ENCODE results near the gene MAP2K7. TPM values are rescaled to one million over a fixed set of nuclear protein-coding genes. Genes with fewer than 3 reads are reported as not detected.
"Not testable (repeated sequence)": the region's sequence is repeated elsewhere in the genome, so short reads cannot be mapped to it uniquely, and the experiment has no call there.

Gene MAP2K7
- total RNA-seq, 4 donors from 2014 or later = 11.9 to 125 (median 20.9) TPM

DNA sequence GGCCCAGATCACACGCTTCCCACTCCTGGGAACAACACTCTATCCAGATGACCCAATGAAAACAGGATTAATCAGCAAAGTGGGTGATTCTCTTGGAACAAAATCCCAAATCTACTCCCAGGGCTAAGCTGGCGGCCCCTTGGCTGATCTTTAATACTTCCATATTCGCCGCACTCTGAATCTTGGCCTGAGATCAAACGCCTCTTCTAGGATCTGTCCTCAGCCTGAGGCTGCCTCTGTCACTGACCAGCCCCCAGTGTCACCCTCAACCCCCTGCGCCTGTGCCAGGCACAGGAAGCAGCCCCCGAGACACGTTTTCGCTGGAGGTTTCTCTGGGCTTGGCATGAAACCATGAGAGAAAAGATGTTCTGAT lies 24.6 kb downstream of the MAP2K7 start:
- intact Hi-C loops (cut with DNase I; ENCODE audit: low total_unique reads) (no loop called here), in situ Hi-C loops (cut with MboI; ENCODE audit: low pct_ligation_motif_present in 1 of 4, low pct_unique_long_range_greater_than_20kb in 1 of 4, low sequenced_read_pairs in 3 of 4) (no loop called here)
- Histone ChIP-seq H3K4me1 (peaks cover 32 to 48% (median 40%) of the 10 kb centered on the region in 4 donors), H3K9me3 (no peaks in the 10 kb centered on the region), H3K27me3 (no peaks in the 10 kb centered on the region), H3K4me3 (no peak overlapping the region), H3K27ac (peak overlapping the region; percentile 60 to 91 (median 83)), H3K36me3 (peaks cover 0 to 21% (median 8%) of the 10 kb centered on the region in 4 donors)
- WGBS, 2 donors (ENCODE audit: low coverage in 1 of 2) = 71% methylated on average over 9 of the region's 9 CpGs; no CpG with 5 or more reads in 1 of the 2 donors
- TF ChIP-seq POLR2AphosphoS5 (IDR thresholded peaks at IDR 0.05) = no peak
- TF ChIP-seq POLR2A (IDR thresholded peaks at IDR 0.05) = no peak
- TF ChIP-seq, protein P1, sequence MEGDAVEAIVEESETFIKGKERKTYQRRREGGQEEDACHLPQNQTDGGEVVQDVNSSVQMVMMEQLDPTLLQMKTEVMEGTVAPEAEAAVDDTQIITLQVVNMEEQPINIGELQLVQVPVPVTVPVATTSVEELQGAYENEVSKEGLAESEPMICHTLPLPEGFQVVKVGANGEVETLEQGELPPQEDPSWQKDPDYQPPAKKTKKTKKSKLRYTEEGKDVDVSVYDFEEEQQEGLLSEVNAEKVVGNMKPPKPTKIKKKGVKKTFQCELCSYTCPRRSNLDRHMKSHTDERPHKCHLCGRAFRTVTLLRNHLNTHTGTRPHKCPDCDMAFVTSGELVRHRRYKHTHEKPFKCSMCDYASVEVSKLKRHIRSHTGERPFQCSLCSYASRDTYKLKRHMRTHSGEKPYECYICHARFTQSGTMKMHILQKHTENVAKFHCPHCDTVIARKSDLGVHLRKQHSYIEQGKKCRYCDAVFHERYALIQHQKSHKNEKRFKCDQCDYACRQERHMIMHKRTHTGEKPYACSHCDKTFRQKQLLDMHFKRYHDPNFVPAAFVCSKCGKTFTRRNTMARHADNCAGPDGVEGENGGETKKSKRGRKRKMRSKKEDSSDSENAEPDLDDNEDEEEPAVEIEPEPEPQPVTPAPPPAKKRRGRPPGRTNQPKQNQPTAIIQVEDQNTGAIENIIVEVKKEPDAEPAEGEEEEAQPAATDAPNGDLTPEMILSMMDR (IDR thresholded peaks at IDR 0.05) = no peak
- no peak for TF ChIP-seq EP300 (IDR thresholded peaks at IDR 0.05; ENCODE audit: low read depth)
- no peak for DNase-seq

- in situ Hi-C loops (cut with MboI; ENCODE audit: low pct_ligation_motif_present in 1 of 4, low pct_unique_long_range_greater_than_20kb in 1 of 4, low sequenced_read_pairs in 3 of 4) = no loop called here
- Histone ChIP-seq H3K36me3 (peaks cover 0 to 27% (median 11%) of the 10 kb centered on the region in 4 donors), H3K9me3 (no peaks in the 10 kb centered on the region), H3K27ac (peak overlapping the region; percentile 79 to 91 (median 83)), H3K4me3 (no peak overlapping the region), H3K27me3 (no peaks in the 10 kb centered on the region), H3K4me1 (peaks cover 32 to 48% (median 40%) of the 10 kb centered on the region in 4 donors)
- intact Hi-C loops (cut with DNase I; ENCODE audit: low total_unique reads) = no loop called here
- TF ChIP-seq, protein P1 (IDR thresholded peaks at IDR 0.05) = peak in 3 of 5 experiments; percentile 18 to 31 (median 30)
- TF ChIP-seq POLR2A (IDR thresholded peaks at IDR 0.05) (no peak), EP300 (IDR thresholded peaks at IDR 0.05; ENCODE audit: low read depth) (no peak), POLR2AphosphoS5 (IDR thresholded peaks at IDR 0.05) (peak in 1 of 3 donors; percentile 19)
- 57 to 77% methylated on average over 5 to 21 of the region's 24 CpGs for WGBS, 2 donors (ENCODE audit: low coverage in 1 of 2)
- DNase-seq = no peak
These were observed 25.3 kb downstream of the MAP2K7 start for GRCh38 chr19:7928741-7929701.

DNA sequence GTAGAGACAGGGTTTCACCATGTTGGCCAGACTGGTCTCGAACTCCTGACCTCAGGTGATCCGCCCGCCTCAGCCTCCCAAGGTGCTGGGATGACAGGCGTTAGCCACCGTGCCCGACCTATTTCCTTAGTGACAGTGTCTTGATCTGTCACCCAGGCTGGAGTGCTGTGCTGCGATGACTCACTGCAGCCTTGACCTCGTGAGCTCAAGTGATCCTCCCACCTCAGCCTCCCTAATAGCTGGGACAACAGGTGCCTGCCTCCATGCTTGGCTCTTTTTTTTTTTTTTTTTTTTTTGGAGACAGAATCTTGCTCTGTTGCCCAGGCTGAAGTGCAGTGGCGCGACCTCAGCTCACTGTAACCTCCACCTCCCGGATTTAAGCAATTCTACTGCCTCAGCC lies 26.4 kb downstream of the MAP2K7 start:
- Histone ChIP-seq H3K36me3 (peaks cover 0 to 32% (median 16%) of the 10 kb centered on the region in 4 donors), H3K27ac (peak overlapping the region; percentile 79 to 91 (median 83)), H3K4me1 (peaks cover 28 to 44% (median 35%) of the 10 kb centered on the region in 4 donors)
- DNase-seq; H3K4me3 ChIP-seq; H3K9me3 ChIP-seq; H3K27me3 ChIP-seq; in situ Hi-C loops (cut with MboI; ENCODE audit: low pct_ligation_motif_present in 1 of 4, low pct_unique_long_range_greater_than_20kb in 1 of 4, low sequenced_read_pairs in 3 of 4): not testable (repeated sequence)
- 86% methylated on average over 10 of the region's 11 CpGs; no CpG with 5 or more reads in 1 of the 2 donors for WGBS, 2 donors (ENCODE audit: low coverage in 1 of 2)
- intact Hi-C loops (cut with DNase I; ENCODE audit: low total_unique reads) = loop anchor here (10.0 kb wide), 1 partner anchor 75 kb away; the partner anchor contains the start of gene ELAVL1

DNA sequence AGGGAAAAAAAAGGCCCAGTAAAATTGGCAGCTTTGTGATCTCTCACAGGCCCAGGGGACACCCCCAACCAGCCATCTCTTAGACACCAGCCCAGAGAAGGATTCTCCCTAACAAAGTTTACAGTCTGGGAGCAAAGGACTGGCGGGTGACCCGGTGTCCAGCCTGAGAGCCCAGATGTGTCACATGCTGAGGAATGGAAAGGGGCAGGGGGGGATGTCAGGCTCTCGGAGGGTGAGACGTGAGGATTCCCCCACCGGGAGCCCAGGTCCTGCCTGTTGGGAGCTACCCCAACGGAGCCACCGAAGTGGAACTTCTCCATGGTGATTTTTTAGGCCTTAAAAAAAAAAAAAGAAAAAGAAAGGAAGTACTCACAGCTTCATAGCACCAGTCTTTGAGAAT lies 27.1 kb downstream of the MAP2K7 start:
- H3K4me3 ChIP-seq = no peak overlapping the region
- intact Hi-C loops (cut with DNase I; ENCODE audit: low total_unique reads) (loop anchor here (10.0 kb wide), 1 partner anchor 74 kb away; the partner anchor contains the start of gene ELAVL1), in situ Hi-C loops (cut with MboI; ENCODE audit: low pct_ligation_motif_present in 1 of 4, low pct_unique_long_range_greater_than_20kb in 1 of 4, low sequenced_read_pairs in 3 of 4) (no loop called here)
- H3K36me3 ChIP-seq = peaks cover 0 to 39% (median 19%) of the 10 kb centered on the region in 4 donors
- WGBS, 2 donors (ENCODE audit: low coverage in 1 of 2) = 80 to 89% methylated on average over 7 of the region's 7 CpGs
- peak overlapping the region; percentile 44 to 91 (median 83) for H3K27ac ChIP-seq
- DNase-seq = no peak
- TF ChIP-seq POLR2A (IDR thresholded peaks at IDR 0.05) (no peak), POLR2AphosphoS5 (IDR thresholded peaks at IDR 0.05) (no peak), EP300 (IDR thresholded peaks at IDR 0.05; ENCODE audit: low read depth) (no peak)
- TF ChIP-seq, protein P1 (IDR thresholded peaks at IDR 0.05) = no peak
- H3K4me1 ChIP-seq = peaks cover 22 to 38% (median 30%) of the 10 kb centered on the region in 4 donors
- no peaks in the 10 kb centered on the region for H3K27me3 ChIP-seq
- H3K9me3 ChIP-seq = no peaks in the 10 kb centered on the region

Data from transverse colon (tissue), 4 donors.